Measurements from ENCODE around the gene NXPH4.

The NXPH4 gene

DNA sequence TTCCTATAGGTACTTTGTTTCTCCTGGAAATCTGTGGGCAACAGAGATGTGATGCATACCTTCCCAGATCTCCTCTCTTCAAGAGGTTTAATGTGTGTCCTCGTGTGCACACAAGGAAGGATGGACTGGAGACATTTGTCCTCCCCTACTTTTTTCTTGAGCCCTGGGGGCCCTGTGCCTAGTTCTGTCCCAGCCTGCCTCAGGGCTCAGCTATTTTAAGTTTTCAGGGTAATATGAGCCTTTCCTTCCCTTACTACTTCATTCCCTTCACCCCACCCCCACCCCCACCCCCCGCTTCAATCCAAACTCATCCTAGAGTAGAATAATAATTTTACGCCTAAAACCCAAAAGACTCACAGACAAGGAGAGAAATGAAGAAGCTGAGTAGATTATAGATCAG lies 33.9 kb downstream of the NXPH4 start:
- H3K4me1 ChIP-seq (ENCODE audit: control insufficient read depth, insufficient read depth, low read length) = no peaks in the 10 kb centered on the region
- no peaks in the 10 kb centered on the region for H3K9me3 ChIP-seq (ENCODE audit: control insufficient read depth, low read length)
- no peaks in the 10 kb centered on the region for H3K36me3 ChIP-seq (ENCODE audit: control insufficient read depth, insufficient read depth, low read length)
- no peaks in the 10 kb centered on the region for H3K27me3 ChIP-seq (ENCODE audit: control insufficient read depth, insufficient read depth, low read length)
- H3K9ac ChIP-seq (ENCODE audit: low read length) = no peak overlapping the region
- H3K4me3 ChIP-seq (ENCODE audit: low read length) = no peak overlapping the region

GRCh38 chr12:57250956-57251355 lies 34.4 kb downstream of the NXPH4 start, which contains the start of gene STAC3:
STAC3 (minus strand) TSS chr12:57251187; CDS start chr12:57249636, 1,551 bp downstream.
- H3K4me3 ChIP-seq (ENCODE audit: low read length) = no peak within 1 kb of the TSS
- H3K9me3 ChIP-seq (ENCODE audit: control insufficient read depth, low read length) = no peaks in the 10 kb centered on the region
- H3K36me3 ChIP-seq (ENCODE audit: control insufficient read depth, insufficient read depth, low read length) = no peaks in the 10 kb centered on the region
- H3K4me1 ChIP-seq (ENCODE audit: control insufficient read depth, insufficient read depth, low read length) = no peaks in the 10 kb centered on the region
- H3K27me3 ChIP-seq (ENCODE audit: control insufficient read depth, insufficient read depth, low read length) = no peaks in the 10 kb centered on the region
- no peak within 1 kb of the TSS for H3K9ac ChIP-seq (ENCODE audit: low read length)

DNA sequence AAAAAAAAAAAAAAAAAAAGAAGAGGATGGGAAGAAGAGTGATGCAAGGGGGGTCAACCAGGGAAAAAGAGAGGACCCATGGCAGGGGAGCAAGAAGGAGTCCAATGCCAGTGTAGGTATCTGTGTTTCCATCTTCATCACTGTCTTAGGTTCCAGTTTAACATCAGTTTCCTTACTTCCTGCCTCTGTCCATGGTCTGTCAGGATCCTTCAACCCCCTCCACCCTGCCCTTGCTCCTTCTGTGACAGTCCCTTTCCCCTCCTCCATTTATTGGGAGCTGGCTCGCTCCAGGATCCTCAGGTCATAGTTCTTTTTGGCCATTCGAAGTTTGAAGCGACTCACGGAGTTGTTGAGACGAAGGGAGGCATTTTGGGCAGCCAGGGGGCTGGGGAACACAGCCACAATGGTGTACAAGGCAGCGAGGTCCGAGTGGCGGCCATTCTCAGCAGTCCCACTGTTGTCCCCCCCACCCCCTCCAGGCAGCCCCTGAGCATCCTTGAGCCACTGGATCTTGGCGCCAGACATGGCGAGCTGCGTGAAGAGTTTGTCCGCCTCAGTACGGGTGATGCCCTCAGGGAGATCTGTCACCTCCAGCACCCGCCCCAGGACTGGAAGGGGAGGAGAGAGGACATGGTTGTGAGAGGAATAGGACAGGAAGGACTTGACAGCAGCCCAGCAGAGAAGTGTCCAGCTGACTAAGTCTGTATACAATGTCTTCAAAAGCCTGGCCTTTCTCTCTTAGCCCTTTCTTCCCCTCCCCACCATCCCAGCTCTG lies 38.1 kb downstream of the NXPH4 start:
- no peak overlapping the region for H3K4me3 ChIP-seq (ENCODE audit: low read length)
- no peaks in the 10 kb centered on the region for H3K9me3 ChIP-seq (ENCODE audit: control insufficient read depth, low read length)
- peaks cover 3% of the 10 kb centered on the region for H3K36me3 ChIP-seq (ENCODE audit: control insufficient read depth, insufficient read depth, low read length)
- no peaks in the 10 kb centered on the region for H3K27me3 ChIP-seq (ENCODE audit: control insufficient read depth, insufficient read depth, low read length)
- no peaks in the 10 kb centered on the region for H3K4me1 ChIP-seq (ENCODE audit: control insufficient read depth, insufficient read depth, low read length)
- no peak overlapping the region for H3K9ac ChIP-seq (ENCODE audit: low read length)

- Histone ChIP-seq H3K9ac (ENCODE audit: low read length) (no peak overlapping the region), H3K4me3 (ENCODE audit: low read length) (no peak overlapping the region), H3K4me1 (ENCODE audit: control insufficient read depth, insufficient read depth, low read length) (no peaks in the 10 kb centered on the region), H3K9me3 (ENCODE audit: control insufficient read depth, low read length) (no peaks in the 10 kb centered on the region), H3K27me3 (ENCODE audit: control insufficient read depth, insufficient read depth, low read length) (no peaks in the 10 kb centered on the region), H3K36me3 (ENCODE audit: control insufficient read depth, insufficient read depth, low read length) (peaks cover 3% of the 10 kb centered on the region)
Measured at GRCh38 chr12:57255916-57256315, 39.3 kb downstream of the NXPH4 start.

DNA sequence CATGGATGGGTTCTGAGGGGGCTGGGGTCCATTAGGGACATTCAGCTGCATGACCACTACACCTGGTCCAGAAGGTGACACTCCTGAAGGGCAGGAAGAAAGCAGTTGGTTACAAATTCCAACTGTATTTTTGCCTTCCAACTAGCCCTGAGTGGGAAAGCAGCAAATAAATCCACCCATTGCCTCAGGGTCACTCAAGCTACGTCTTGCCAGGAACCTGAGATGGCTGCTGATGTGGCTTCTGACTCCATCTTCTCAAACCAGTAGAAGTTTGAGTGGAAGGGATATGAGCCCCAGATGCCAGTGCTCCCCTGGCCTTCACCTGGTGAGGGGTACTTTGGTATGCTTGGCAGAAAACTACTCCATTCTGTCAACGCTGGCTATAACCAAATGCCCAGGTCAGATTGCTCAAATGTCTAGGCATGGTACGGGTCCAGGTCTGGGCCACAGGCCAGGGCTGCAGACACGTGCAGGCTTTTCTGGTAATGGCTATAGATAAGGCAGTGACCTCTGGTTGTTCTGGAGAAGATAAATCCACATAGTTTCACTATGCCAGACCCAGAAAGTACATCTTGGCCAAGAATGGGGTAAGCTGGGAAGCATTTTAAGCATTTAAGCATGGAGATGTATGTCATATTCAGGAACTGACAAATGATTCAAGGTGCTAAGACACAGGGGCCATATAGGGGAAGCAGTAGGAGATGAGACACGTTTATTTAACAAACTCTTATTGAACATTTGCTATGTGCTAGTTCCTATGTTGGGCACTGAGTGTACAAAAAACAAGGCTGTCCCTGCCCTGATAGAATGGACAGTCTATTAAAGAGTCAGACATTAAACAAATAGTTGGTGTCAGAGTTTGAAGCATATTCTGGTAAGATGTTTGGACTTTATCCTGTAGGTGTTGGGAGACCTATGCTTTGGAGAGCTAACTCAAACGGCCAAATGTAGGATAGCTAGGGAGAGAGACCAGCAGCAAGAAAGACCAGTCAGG lies 42.7 kb downstream of the NXPH4 start:
- H3K4me1 ChIP-seq (ENCODE audit: control insufficient read depth, insufficient read depth, low read length) = no peaks in the 10 kb centered on the region
- no peak overlapping the region for H3K9ac ChIP-seq (ENCODE audit: low read length)
- H3K27me3 ChIP-seq (ENCODE audit: control insufficient read depth, insufficient read depth, low read length) = no peaks in the 10 kb centered on the region
- no peaks in the 10 kb centered on the region for H3K9me3 ChIP-seq (ENCODE audit: control insufficient read depth, low read length)
- peaks cover 7% of the 10 kb centered on the region for H3K36me3 ChIP-seq (ENCODE audit: control insufficient read depth, insufficient read depth, low read length)
- H3K4me3 ChIP-seq (ENCODE audit: low read length) = no peak overlapping the region

GRCh38 chr12:57260366-57260765 lies 43.8 kb downstream of the NXPH4 start:
- no peaks in the 10 kb centered on the region for H3K4me1 ChIP-seq (ENCODE audit: control insufficient read depth, insufficient read depth, low read length)
- no peak overlapping the region for H3K9ac ChIP-seq (ENCODE audit: low read length)
- H3K4me3 ChIP-seq (ENCODE audit: low read length) = no peak overlapping the region
- peaks cover 7% of the 10 kb centered on the region for H3K36me3 ChIP-seq (ENCODE audit: control insufficient read depth, insufficient read depth, low read length)
- no peaks in the 10 kb centered on the region for H3K9me3 ChIP-seq (ENCODE audit: control insufficient read depth, low read length)
- no peaks in the 10 kb centered on the region for H3K27me3 ChIP-seq (ENCODE audit: control insufficient read depth, insufficient read depth, low read length)

DNA sequence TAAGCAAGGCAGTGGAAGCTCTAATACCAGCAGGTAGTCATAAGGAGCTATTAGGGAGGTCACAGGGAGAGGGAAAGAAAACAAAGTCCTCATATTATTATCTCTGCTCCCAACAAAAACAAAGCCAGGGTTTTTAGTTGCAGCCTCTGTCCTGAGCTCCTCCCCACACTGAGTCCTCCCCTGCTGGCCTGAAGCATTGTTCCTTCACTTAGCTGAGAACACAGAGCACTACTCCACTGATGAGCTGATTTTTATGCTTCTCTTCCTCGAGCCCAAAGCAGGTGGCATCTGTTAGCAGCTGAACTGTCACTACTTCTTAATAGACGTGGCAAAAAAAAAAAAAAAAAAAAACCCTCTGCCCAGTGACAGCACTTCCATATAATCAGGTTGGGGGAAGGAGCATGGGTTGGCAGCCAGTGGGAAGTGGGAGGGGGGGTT lies 44.9 kb downstream of the NXPH4 start:
- Histone ChIP-seq H3K36me3 (ENCODE audit: control insufficient read depth, insufficient read depth, low read length) (peaks cover 7% of the 10 kb centered on the region), H3K4me1 (ENCODE audit: control insufficient read depth, insufficient read depth, low read length) (no peaks in the 10 kb centered on the region)

GRCh38 chr12:57262126-57262822 lies 45.7 kb downstream of the NXPH4 start:
- Histone ChIP-seq H3K36me3 (ENCODE audit: control insufficient read depth, insufficient read depth, low read length) (peaks cover 7% of the 10 kb centered on the region), H3K9me3 (ENCODE audit: control insufficient read depth, low read length) (no peaks in the 10 kb centered on the region), H3K4me3 (ENCODE audit: low read length) (no peak overlapping the region), H3K27me3 (ENCODE audit: control insufficient read depth, insufficient read depth, low read length) (no peaks in the 10 kb centered on the region), H3K4me1 (ENCODE audit: control insufficient read depth, insufficient read depth, low read length) (no peaks in the 10 kb centered on the region), H3K9ac (ENCODE audit: low read length) (no peak overlapping the region)

More for the DNA sequence above, 44.9 kb downstream of the NXPH4 start:
- no peak overlapping the region for H3K4me3 ChIP-seq (ENCODE audit: low read length)
- no peak overlapping the region for H3K9ac ChIP-seq (ENCODE audit: low read length)
- H3K9me3 ChIP-seq (ENCODE audit: control insufficient read depth, low read length) = no peaks in the 10 kb centered on the region
- no peaks in the 10 kb centered on the region for H3K27me3 ChIP-seq (ENCODE audit: control insufficient read depth, insufficient read depth, low read length)

DNA sequence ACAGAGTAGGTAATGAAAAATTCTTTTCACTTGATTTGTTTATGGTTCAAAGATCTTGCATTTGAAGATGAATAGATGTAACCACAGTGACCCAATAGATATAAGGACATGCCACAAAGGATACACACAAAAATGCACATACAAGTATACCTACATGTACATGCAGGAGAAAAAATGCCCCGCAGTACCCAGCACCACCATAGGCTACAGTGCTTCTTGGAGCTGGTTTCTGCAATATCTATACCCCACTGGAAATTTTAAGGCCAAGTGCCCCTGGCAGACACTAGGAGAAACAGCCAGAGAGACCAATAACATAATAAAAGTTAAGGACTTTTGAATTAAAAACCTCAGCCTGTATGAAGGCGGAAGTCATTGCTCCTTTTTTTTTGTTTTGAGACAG lies 46.5 kb downstream of the NXPH4 start:
- Histone ChIP-seq H3K4me1 (ENCODE audit: control insufficient read depth, insufficient read depth, low read length) (no peaks in the 10 kb centered on the region), H3K27me3 (ENCODE audit: control insufficient read depth, insufficient read depth, low read length) (no peaks in the 10 kb centered on the region), H3K36me3 (ENCODE audit: control insufficient read depth, insufficient read depth, low read length) (peaks cover 6% of the 10 kb centered on the region), H3K9ac (ENCODE audit: low read length) (no peak overlapping the region), H3K4me3 (ENCODE audit: low read length) (no peak overlapping the region), H3K9me3 (ENCODE audit: control insufficient read depth, low read length) (no peaks in the 10 kb centered on the region)

GRCh38 chr12:57266681-57267080 lies 50.1 kb downstream of the NXPH4 start:
- Histone ChIP-seq H3K9ac (ENCODE audit: low read length) (no peak overlapping the region), H3K9me3 (ENCODE audit: control insufficient read depth, low read length) (no peaks in the 10 kb centered on the region), H3K27me3 (ENCODE audit: control insufficient read depth, insufficient read depth, low read length) (no peaks in the 10 kb centered on the region), H3K4me1 (ENCODE audit: control insufficient read depth, insufficient read depth, low read length) (no peaks in the 10 kb centered on the region), H3K4me3 (ENCODE audit: low read length) (no peak overlapping the region), H3K36me3 (ENCODE audit: control insufficient read depth, insufficient read depth, low read length) (peaks cover 4% of the 10 kb centered on the region)

GRCh38 chr12:57268264-57268663 lies 51.7 kb downstream of the NXPH4 start:
- no peaks in the 10 kb centered on the region for H3K27me3 ChIP-seq (ENCODE audit: control insufficient read depth, insufficient read depth, low read length)
- H3K36me3 ChIP-seq (ENCODE audit: control insufficient read depth, insufficient read depth, low read length) = peaks cover 4% of the 10 kb centered on the region
- no peak overlapping the region for H3K9ac ChIP-seq (ENCODE audit: low read length)
- no peaks in the 10 kb centered on the region for H3K9me3 ChIP-seq (ENCODE audit: control insufficient read depth, low read length)
- H3K4me3 ChIP-seq (ENCODE audit: low read length) = no peak overlapping the region
- no peaks in the 10 kb centered on the region for H3K4me1 ChIP-seq (ENCODE audit: control insufficient read depth, insufficient read depth, low read length)
